ENCODE measurements around the gene ARL16.
A peak's percentile ranks its signal among the peaks of the same experiment; 100 is the strongest.
"Not testable (repeated sequence)": the region's sequence is repeated elsewhere in the genome, so short reads cannot be mapped to it uniquely, and the experiment has no call there.

Gene ARL16

GRCh38 chr17:81694810-81695209, 11.2 kb upstream of the ARL16 start:
- DNase-seq, result no peak

- DNase-seq, result no peak
Measured at GRCh38 chr17:81693509-81694210, 10.1 kb upstream of the ARL16 start.

GRCh38 chr17:81691608-81692007, 8.0 kb upstream of the ARL16 start:
- DNase-seq, result no peak

- no peak for DNase-seq
Measured at GRCh38 chr17:81691196-81691595, 7.6 kb upstream of the ARL16 start.

- no peak for DNase-seq
Measured at GRCh38 chr17:81690549-81690948, 7.0 kb upstream of the ARL16 start.

GRCh38 chr17:81690066-81690465, 6.5 kb upstream of the ARL16 start:
- no peak for DNase-seq

- DNase-seq, result no peak
Measured at GRCh38 chr17:81688616-81689015, 5.0 kb upstream of the ARL16 start.

- no peak for DNase-seq
Measured at GRCh38 chr17:81687770-81688541, 4.4 kb upstream of the ARL16 start.

- no peak for DNase-seq
Measured at GRCh38 chr17:81686614-81687013, 3.0 kb upstream of the ARL16 start.

GRCh38 chr17:81685108-81685507, 1.5 kb upstream of the ARL16 start:
- DNase-seq, result no peak

- DNase-seq, result no peak
Measured at GRCh38 chr17:81684442-81684911, 880 bp upstream of the ARL16 start.

- no peak for DNase-seq
Measured at GRCh38 chr17:81683208-81683583, 401 bp downstream of the ARL16 start.

- no peak for DNase-seq
Measured at GRCh38 chr17:81682565-81683207, 911 bp downstream of the ARL16 start.

- DNase-seq, result no peak
Measured at GRCh38 chr17:81681672-81682071, 1.9 kb downstream of the ARL16 start.

- no peak for DNase-seq
Measured at GRCh38 chr17:81680150-81680549, 3.4 kb downstream of the ARL16 start.

- DNase-seq, result no peak
Measured at GRCh38 chr17:81676906-81677305, 6.7 kb downstream of the ARL16 start.

GRCh38 chr17:81675515-81676221, 7.9 kb downstream of the ARL16 start:
- not testable (repeated sequence) for DNase-seq

GRCh38 chr17:81673561-81674258, 9.9 kb downstream of the ARL16 start:
- no peak for DNase-seq

- no peak for DNase-seq
Measured at GRCh38 chr17:81672954-81673353, 10.6 kb downstream of the ARL16 start.

- DNase-seq, result no peak
Measured at GRCh38 chr17:81672504-81672903, 11.1 kb downstream of the ARL16 start.

- no peak for DNase-seq
Measured at GRCh38 chr17:81667754-81668153, 15.8 kb downstream of the ARL16 start.

GRCh38 chr17:81666342-81667191, 17.0 kb downstream of the ARL16 start, which contains the start of the genes CCDC137 and OXLD1:
Gene CCDC137, plus strand, starts transcription at chr17:81666737. Its CDS starts 30 bp downstream, at chr17:81666767.
Gene OXLD1, minus strand, starts transcription at chr17:81666605. Its CDS starts 28 bp downstream, at chr17:81666577.
- peak; percentile 92 for DNase-seq
